IPS DF 4.7 (cell line): Measurements from ENCODE around the gene THBS1.

ENCODE experiments used
- DNase-seq: peaks from one replicate; pipeline ENCODE4 v3.0.0-alpha.2; 2013; ENCODE audit warnings: low spot score; ENCODE audit errors: extremely low read depth

Gene THBS1

DNA sequence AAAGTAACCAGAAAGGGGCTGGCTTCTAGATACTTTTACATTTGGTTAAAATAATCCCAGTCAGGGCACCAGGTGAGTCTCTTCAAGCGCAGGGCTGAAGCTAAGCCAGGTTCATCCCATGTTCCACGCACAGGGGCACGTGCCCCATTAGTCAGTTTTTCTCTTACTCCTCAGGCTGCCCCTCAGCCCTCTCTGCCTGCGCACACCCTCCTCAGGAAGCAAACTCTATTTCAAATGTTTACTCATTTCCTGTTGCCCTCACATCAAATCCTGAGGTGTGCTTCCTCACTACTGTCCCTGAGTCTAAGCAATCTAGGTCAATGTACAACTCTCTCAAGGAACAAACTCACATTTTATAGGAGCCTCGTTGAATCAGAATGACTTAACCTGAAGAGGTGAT, 48.5 kb downstream of the THBS1 start:
- no peak for DNase-seq

DNA sequence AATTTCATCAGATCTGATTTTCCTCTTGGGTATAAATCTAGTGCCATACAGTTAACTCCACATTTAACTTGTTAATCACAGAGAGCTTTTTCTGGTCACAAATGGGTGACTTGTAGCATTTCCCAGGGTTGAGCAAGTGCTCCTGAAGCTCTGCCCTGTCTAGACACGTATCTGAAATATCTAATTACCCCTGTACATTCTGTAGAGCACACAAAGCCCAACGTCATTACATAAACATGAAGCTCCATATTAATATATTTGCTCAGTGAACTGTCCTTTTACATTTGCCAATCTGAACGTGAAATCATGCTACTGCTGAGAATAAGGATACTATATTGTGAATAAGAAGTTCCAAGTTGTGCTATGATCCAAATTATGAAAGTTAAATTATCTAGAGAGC, 49.0 kb downstream of the THBS1 start:
- DNase-seq = no peak

DNA sequence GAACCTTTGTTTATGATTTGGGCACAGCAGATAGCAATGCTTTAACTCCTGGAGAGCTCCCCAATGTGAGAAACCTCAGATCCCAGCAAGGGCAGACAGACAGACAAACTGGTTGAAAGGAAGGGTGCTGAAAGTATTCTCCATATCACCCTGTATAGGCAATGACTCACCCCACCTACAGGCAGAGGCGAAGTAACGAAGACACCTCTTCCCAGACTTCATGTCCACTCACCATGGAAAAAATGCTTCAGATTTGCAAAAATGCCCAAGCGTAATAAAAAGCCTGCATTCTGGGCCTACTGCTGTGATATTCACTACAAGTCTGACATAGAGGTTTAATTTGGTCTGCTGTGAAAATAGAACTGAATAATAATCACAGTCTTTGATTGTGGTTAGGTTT, 50.5 kb downstream of the THBS1 start:
- no peak for DNase-seq

DNA sequence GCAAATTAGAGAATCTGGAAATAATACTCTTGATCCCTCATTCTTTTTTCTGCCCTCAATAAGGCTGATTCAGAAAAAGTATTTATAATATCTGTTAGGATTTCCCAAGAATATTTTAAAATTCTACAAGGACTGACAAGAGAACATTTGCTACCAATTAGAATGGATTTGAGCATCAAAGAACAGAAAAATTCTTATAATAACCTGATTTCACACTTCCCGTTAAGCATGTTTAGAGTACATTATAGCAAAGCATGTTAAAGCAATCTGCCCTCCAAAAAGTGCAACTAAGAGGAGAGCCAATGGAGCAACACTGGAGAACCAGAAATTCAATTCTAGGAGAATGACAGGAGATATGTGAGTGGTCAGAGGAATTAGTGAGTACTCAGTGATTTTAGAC, 57.2 kb downstream of the THBS1 start:
- no peak for DNase-seq

DNA sequence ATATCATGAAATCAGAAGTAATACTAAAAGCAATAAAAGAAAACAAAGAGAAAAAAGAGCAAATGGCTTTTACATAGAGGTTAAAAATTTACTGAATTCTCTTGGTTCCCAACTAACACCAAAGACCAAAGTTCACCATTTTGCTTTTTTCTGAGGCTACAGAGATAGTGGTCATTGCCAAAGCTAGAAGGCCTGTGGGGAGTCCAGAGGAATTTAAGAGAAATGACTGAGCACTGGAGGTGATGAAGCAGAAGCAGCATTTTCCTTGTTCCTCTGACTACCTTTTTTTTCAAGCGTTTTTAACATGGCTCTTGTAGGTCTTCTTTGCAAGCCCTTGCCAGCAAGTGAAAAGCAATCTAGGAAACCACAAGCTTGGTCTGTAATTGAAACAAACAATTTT, 58.2 kb downstream of the THBS1 start:
- DNase-seq = no peak

DNA sequence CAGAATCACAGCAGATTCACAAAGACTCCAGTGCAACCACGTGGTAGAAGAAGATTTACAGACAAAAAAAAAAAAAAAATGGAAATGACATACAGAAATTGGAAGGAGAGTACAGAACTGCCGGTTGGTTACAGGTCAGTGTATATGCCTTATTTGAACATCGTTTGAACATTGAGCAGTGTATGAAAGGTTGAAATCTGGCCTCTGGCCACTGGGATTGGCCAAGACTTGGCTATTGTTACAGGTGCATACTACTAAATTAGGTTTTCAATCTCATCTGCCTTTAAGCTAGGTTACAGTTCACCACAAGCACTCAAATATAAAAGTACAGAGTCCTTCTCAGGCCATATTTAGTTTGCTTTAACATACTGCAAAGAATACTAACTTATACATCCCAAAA, 59.8 kb downstream of the THBS1 start:
- DNase-seq = no peak

DNA sequence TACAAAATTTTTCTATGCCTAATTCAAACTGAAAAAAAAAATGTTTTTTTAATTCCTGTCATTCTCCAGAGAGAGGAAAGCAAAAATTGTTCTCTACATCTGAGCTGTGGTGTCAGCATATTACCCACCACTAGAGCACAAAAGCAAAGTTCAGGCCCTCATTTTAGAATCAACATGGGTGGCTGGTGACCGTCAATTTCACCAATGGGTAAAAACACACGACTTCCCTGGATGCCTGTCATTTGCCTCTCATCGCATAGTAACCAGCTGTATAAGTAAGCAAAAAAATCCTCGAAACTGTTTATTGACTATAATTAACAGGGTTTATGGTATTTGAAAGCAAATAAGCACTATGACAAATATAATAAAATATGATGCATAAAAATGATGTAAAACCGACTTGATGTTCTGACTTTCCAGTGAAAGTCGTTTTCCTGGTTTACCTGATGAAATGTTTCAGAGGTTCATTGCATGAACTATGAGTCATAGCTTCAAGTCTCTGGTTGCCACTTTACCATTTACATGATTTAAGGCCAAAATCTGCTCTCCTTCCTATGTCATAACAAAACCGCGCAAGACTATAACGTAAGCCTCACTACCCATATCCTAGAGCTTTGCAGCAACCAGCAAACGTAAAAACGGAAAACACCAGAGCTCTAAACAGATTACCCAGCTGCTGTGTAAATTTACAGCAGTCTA, 60.5 kb downstream of the THBS1 start:
- no peak for DNase-seq

DNA sequence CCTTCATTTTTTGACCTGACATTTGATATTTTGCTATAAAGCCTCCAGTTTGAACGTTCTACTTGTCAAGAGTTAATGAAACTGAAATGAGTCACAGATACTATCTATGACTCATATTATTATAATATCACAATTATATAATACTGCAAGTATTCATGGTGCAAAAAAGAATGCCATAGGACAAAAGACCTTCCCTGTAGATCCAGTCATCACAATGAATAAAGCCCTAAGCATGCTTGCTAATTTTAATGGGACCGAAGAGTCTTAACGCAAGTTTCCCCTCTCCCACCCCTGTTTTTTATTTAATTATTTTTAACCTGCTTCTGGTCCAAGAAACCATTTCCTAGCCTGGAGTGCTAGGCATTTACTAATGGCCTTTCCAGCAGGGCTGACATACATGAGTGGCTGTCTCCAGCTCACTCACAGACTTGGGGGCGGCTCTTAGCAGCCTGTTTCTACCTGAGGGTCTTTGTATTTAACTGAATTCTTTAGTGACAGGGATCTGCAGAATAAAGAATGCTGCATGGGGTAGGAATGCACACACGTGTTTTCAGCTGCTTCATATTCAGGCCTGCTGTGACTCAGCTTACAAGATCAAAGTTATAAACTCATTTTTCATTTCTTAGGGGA, 61.2 kb downstream of the THBS1 start:
- DNase-seq = no peak

DNA sequence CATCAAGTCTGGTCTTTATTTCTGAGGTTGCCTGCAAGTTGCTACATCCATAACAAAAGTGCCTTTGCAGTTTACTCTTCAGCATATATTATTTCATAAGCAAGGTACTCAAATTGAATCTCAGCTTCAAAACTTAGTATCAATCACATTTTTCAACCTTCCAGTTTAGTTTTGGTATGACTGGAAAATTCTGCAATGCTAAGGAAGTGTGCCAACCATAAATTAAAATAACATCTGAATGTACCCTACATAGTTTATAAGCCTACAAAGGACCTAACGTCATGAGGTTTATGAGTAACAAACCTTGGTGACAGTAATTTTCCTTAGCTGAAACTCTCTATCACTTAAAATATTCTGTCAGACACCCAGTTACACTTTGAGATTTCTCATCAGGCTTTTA, 62.8 kb downstream of the THBS1 start:
- DNase-seq = no peak

DNA sequence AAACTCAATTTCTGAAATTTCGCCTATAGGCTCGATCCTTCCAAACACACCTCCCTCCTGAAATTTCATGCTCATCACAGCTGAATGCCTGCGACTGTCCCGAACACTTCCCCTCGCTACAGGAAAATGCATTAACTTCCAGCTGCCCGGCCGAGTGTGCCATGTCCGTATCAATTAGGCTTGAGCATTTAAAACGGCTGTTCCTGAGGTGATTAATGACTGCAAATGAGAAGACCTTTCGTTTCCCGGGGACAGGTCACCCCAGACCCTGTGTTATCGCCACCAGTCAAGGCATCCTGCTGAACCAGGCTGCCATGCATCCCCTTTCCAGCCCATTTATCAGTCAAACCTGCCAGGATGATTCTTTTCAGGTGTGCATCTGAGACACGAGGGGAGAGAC, 63.3 kb downstream of the THBS1 start:
- DNase-seq = no peak

DNA sequence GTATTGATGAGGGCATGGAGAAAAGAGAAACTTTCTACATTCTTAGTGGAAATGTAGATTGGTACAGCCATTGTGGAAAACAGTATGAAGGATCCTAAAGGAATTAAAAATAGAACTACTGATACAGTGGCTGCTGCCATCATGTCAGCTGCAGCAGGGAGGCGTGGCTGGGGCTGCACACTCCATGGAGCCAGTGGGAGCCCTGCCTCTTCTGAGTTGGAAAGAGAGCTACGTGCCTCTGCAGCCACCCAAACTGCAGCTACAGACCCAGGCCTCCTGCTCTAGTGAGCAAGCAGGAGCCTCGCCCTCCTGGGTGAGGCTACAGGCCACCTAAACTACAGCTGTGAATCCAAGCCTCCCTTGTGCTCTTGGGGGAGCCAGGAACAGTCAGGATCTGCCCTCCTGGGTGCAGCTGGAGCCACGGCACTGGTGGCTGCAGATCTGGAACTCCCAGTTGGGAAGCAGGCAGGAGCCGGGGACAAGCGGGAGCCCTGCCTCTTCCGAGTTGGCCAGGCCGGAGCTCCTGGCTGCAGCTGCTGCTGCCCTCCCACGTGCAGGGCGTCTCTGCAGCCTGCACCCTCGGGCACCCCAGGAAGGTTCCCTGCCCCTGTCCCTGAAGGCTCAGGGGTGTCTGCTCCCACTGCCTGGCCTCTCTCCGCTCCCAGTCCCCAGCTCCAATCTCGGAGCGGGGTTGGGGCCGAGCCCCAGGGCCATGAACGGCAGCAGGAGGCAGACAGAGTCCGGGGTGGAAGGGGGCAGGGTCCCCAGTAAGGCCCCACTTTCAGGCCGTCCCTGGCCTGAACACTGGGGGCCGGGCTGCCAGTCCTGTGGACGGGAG, 64.5 kb downstream of the THBS1 start:
- no peak for DNase-seq

DNA sequence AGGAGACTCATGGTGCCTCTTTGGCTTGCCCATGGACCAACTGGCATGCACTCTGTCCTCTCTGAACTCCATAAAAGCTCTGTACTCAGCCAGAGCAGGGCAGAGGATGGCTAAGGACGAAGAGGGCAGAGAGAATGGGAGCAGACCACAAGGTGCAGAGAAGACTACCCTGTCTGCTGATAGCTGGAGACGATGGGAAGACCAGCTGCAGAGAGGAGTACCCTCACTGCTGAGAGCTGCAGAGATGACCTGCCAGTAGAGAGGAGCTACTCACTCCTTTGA, 65.0 kb downstream of the THBS1 start:
- DNase-seq = no peak

DNA sequence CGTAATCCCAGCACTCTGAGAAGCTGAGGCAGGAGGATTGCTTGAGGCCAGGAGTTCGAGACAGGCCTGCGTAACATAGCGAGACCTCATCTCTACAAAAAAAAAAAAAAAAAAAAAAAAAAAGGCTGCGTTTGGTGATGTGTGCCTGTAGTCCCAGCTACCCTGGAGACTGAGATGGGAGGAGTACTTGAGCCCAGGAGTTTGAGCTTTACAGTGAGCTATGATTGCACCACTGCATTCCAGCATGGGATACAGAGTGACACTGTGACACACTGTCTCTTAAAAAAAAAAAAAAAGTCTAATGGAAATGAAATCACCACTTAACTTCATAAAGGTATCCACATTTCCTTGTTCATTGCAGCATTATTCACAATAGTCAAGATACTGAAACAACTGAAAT, 65.5 kb downstream of the THBS1 start:
- DNase-seq = no peak
